GM12891 (cell line): Measurements from ENCODE around the gene NIT1.

ENCODE experiments used
- PAX5 ChIP-seq: IDR thresholded peaks from 2 replicates; pipeline ENCODE4 v1.6.1; 2011; ENCODE audit warnings: low read length, moderate library complexity, mild to moderate bottlenecking; ENCODE audit not compliant: insufficient read depth, severe bottlenecking
- POLR2A ChIP-seq: IDR thresholded peaks from 2 replicates; pipeline ENCODE4 v1.6.1; 2011; ENCODE audit warnings: low read depth, low read length, control low read depth
- POLR2AphosphoS5 ChIP-seq: IDR thresholded peaks from 2 replicates; pipeline ENCODE4 v1.6.1; 2011; ENCODE audit warnings: low read depth, low read length, control low read depth

DNA sequence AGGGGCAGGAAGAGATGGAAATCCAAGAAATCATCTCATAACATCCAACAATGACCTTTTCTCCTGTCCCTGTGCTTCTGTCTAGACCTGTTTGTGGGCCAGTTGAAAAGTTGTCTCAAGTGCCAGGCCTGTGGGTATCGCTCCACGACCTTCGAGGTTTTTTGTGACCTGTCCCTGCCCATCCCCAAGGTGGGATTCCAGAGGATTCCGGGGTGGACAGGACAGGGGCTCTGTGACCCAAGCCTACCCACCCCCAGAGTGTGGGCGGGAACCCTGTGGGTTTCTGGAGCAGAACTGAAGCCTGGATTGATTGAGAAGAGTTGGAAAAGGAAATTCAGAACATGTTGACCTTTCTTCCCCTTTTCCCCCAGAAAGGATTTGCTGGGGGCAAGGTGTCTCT lies 45.9 kb downstream of the NIT1 start:
- TF ChIP-seq POLR2AphosphoS5 (no peak), PAX5 (no peak), POLR2A (no peak)
